ENCODE results near the gene SIRT3. TPM values are rescaled to one million over a fixed set of nuclear protein-coding genes. Genes with fewer than 3 reads are reported as not detected.

Gene SIRT3
- total RNA-seq, 1 donor from 2014 or later = 11.4 TPM

DNA sequence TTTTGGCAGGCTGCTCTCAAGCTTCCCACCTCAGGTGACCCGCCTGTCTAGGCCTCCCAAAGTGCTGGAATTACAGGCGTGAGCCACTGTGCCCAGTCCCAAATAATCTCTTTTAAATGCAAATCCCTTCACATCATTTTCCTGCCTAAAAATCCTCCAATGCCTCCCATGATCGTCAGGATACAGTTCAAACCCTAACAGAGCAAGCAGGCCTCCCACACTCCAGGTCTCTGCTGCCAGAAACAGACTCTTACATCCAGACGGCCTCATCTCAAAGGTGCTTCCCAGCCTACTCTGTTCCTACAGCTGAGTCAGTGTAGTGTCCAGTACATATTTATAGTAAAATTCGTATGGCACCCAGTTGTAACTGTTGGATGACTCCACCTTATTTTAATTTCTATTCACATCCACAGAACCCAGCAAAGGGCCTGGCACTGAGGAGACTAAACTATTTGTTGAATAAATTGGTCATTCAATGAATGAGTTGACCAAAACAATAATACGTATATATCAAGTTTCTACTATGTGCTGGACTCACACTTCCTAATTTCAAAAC is 8.2 kb downstream of the SIRT3 start:
- TF ChIP-seq CTCF (IDR thresholded peaks at IDR 0.05; ENCODE audit: insufficient read depth, low read length, poor library complexity, severe bottlenecking) = no peak
- Histone ChIP-seq H3K36me3 (ENCODE audit: control insufficient read depth, insufficient read depth, low read length) (no peaks in the 10 kb centered on the region), H3K27me3 (ENCODE audit: control insufficient read depth, insufficient read depth, low read length) (no peaks in the 10 kb centered on the region), H3K4me3 (ENCODE audit: low read depth, low read length) (no peak overlapping the region)
- DNase-seq (ENCODE audit: low read depth) = no peak

- no peak for TF ChIP-seq CTCF (IDR thresholded peaks at IDR 0.05; ENCODE audit: insufficient read depth, low read length, poor library complexity, severe bottlenecking)
- Histone ChIP-seq H3K27me3 (ENCODE audit: control insufficient read depth, insufficient read depth, low read length) (no peaks in the 10 kb centered on the region), H3K4me3 (ENCODE audit: low read depth, low read length) (no peak overlapping the region), H3K36me3 (ENCODE audit: control insufficient read depth, insufficient read depth, low read length) (no peaks in the 10 kb centered on the region)
- no peak for DNase-seq (ENCODE audit: low read depth)
Observed at GRCh38 chr11:225734-226453, 10.2 kb downstream of the SIRT3 start.

GRCh38 chr11:224424-224823 is 11.7 kb downstream of the SIRT3 start:
- Histone ChIP-seq H3K36me3 (ENCODE audit: control insufficient read depth, insufficient read depth, low read length) (no peaks in the 10 kb centered on the region), H3K27me3 (ENCODE audit: control insufficient read depth, insufficient read depth, low read length) (no peaks in the 10 kb centered on the region), H3K4me3 (ENCODE audit: low read depth, low read length) (no peak overlapping the region)
- no peak for DNase-seq (ENCODE audit: low read depth)
- no peak for TF ChIP-seq CTCF (IDR thresholded peaks at IDR 0.05; ENCODE audit: insufficient read depth, low read length, poor library complexity, severe bottlenecking)

DNA sequence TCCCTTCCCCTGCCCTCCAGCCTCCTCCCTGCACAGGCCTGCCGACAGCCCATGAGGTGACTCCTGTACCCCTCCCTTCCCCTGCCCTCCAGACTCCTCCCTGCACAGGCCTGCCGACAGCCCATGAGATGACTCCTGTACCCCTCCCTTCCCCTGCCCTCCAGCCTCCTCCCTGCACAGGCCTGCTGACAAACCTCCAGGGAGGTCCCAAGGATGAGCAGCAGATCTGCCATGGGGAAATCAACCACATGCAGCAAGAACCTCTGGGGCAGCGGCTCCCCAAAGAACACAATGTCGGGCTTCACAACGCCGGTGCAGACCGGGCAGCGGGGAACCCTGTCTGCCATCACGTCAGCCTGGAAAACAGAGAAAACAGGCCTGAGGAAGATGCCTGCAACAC is 12.3 kb downstream of the SIRT3 start:
- H3K36me3 ChIP-seq (ENCODE audit: control insufficient read depth, insufficient read depth, low read length) = no peaks in the 10 kb centered on the region
- no peaks in the 10 kb centered on the region for H3K27me3 ChIP-seq (ENCODE audit: control insufficient read depth, insufficient read depth, low read length)
- DNase-seq (ENCODE audit: low read depth) = no peak
- H3K4me3 ChIP-seq (ENCODE audit: low read depth, low read length) = no peak overlapping the region
- TF ChIP-seq CTCF (IDR thresholded peaks at IDR 0.05; ENCODE audit: insufficient read depth, low read length, poor library complexity, severe bottlenecking) = no peak

GRCh38 chr11:223026-223789 is 12.9 kb downstream of the SIRT3 start:
- TF ChIP-seq CTCF (IDR thresholded peaks at IDR 0.05; ENCODE audit: insufficient read depth, low read length, poor library complexity, severe bottlenecking) = no peak
- H3K27me3 ChIP-seq (ENCODE audit: control insufficient read depth, insufficient read depth, low read length) = no peaks in the 10 kb centered on the region

More at GRCh38 chr11:223026-223789, 12.9 kb downstream of the SIRT3 start:
- Histone ChIP-seq H3K36me3 (ENCODE audit: control insufficient read depth, insufficient read depth, low read length) (no peaks in the 10 kb centered on the region), H3K4me3 (ENCODE audit: low read depth, low read length) (no peak overlapping the region)
- DNase-seq (ENCODE audit: low read depth) = no peak

Data from kidney epithelial cell (primary cell).